Natural killer cell treated with Interleukin-12 subunit alpha and Interleukin-12 subunit beta and Interleukin-15 and Interleukin-18, amount 100 ng/mL, for 72 hours (primary cell): ENCODE data around the gene LHCGR. TPM values are rescaled to one million over a fixed set of nuclear protein-coding genes. Genes with fewer than 3 reads are reported as not detected.

Experiments used
- ATAC-seq, 2 donors: fragments of 150-1000 bp; cut with Tn5 transposase in 1 of 2; sonication (Bioruptor Pico), chemical (Tn5 transposase) in 1 of 2; 2 replicates each; pipeline ENCODE4 v1.10.0; 2021
- DNase-seq: peaks from one replicate; pipeline ENCODE4 v3.0.0; 2022; ENCODE audit warnings: low spot score
- H3K27ac Mint-ChIP-seq, 2 donors: 1 replicate in 1 of 2; 2 replicates in 1 of 2; pipeline ENCODE4 v1.8.0; 2022; ENCODE audit warnings: mixed read lengths in 2 of 2, mild to moderate bottlenecking in 1 of 2, moderate library complexity in 1 of 2
- H3K27me3 Mint-ChIP-seq, 2 donors: 1 replicate in 1 of 2; 2 replicates in 1 of 2; pipeline ENCODE4 v1.8.0; 2022; ENCODE audit warnings: mixed read lengths in 2 of 2
- H3K36me3 Mint-ChIP-seq: one replicate; pipeline ENCODE4 v1.8.0; 2022; ENCODE audit warnings: mixed read lengths
- H3K4me1 Mint-ChIP-seq, 2 donors: 1 replicate in 1 of 2; 2 replicates in 1 of 2; pipeline ENCODE4 v1.8.0; 2022; ENCODE audit warnings: low read depth in 2 of 2, mixed read lengths in 2 of 2, mild to moderate bottlenecking in 1 of 2
- H3K4me3 Mint-ChIP-seq: one replicate; pipeline ENCODE4 v1.8.0; 2022; ENCODE audit warnings: mixed read lengths
- H3K9me3 Mint-ChIP-seq: 2 replicates; pipeline ENCODE4 v1.8.0; 2022; ENCODE audit warnings: mixed read lengths
- total RNA-seq, 2 donors: library from RNA; stranded (reverse); gene quantifications; one replicate each; pipeline ENCODE4 v1.2.3, GENCODE V29; 2022

The LHCGR gene
- total RNA-seq, 2 donors from 2014 or later = not detected

DNA sequence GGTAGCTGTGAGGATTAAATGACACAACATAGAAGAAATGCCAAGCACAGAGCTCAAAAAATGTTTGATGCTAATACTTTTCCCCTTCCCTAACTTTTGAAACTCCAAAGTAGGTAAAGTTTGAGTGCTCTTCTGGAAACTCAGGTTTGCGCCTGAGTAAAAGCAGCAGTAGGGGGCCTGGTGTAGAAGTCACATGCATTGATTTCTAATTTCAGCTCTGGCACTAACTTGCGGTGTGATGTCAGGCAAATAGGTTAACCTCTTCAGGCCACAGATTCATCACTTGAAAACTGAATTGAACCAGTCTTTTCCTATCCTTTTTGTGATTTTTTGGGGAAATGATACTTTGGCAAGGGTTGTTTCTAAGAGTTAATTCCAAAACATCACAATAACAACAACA, 27.2 kb downstream of the LHCGR start:
- H3K27me3 Mint-ChIP-seq = peaks cover 0 to 7% of the 10 kb centered on the region in 2 donors
- no peaks in the 10 kb centered on the region for H3K4me1 Mint-ChIP-seq
- ATAC-seq (no peak), DNase-seq (no peak)
- no peaks in the 10 kb centered on the region for H3K36me3 Mint-ChIP-seq
- H3K27ac Mint-ChIP-seq = no peak overlapping the region
- H3K9me3 Mint-ChIP-seq = no peaks in the 10 kb centered on the region
- H3K4me3 Mint-ChIP-seq = no peak overlapping the region

DNA sequence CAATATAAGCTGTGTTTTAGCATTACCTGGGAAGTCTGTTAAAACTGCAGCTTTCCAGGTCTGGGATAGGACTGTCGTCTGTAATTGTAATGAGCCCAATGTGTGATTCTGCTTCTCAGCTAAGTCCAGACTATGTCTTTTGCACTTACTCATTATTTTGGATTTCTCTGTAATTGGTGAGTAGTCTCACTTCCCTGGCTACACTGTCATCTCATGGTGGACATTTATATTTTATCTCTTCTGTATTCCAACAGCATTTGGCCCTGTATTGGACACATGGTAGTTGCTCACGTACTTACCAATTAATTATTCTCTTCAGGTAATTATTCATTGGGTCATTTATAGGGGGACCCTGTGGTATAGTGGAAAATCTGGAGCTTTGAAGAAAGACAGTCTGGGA, 28.0 kb downstream of the LHCGR start:
- no peaks in the 10 kb centered on the region for H3K4me1 Mint-ChIP-seq
- DNase-seq (no peak), ATAC-seq (no peak)
- H3K9me3 Mint-ChIP-seq = no peaks in the 10 kb centered on the region
- H3K4me3 Mint-ChIP-seq = no peak overlapping the region
- H3K36me3 Mint-ChIP-seq = no peaks in the 10 kb centered on the region
- H3K27ac Mint-ChIP-seq = no peak overlapping the region
- peaks cover 0 to 7% of the 10 kb centered on the region in 2 donors for H3K27me3 Mint-ChIP-seq

DNA sequence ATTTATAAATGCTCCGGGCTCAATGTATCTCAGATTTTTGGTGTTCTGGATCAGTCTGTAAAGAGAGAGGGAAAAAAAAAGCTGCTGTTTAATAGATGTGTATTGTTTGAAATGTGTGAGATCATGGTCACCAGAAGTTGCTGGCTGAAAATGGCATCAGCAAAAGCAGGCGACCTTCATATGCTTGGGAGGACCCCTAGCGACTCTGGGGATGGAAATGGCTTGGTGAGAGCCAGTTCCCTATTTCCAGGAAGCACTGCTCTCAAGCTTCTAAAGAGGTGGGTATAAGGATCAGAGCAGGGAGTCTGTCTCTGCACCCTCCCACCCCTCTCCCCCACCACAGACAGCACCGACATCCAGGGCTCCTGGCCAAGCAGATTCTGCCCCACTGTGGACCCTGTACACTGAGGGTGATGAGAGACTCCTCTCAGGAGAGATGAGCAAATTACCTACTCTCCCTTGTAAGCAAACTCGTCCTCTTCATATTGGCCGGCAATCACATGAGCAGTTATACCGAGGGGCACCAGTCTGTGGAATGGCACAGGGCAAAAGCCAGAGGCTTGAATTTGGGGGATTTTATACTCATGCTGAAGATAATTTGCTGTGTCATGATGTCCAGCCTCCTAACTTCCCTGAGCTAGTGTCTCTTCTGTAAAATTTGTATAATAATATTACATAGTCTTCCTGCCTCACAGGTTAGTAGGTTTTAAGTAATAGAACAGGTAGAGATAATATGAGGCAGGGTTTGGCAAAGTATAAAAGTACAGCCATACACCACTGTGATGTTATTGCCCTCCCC, 29.6 kb downstream of the LHCGR start:
- DNase-seq = no peak
- peaks cover 0 to under 1% of the 10 kb centered on the region in 2 donors for H3K27me3 Mint-ChIP-seq
- ATAC-seq = peak in 1 of 2 donors; percentile 32
- no peaks in the 10 kb centered on the region for H3K4me1 Mint-ChIP-seq
- no peaks in the 10 kb centered on the region for H3K36me3 Mint-ChIP-seq
- H3K27ac Mint-ChIP-seq = no peak overlapping the region
- no peaks in the 10 kb centered on the region for H3K9me3 Mint-ChIP-seq
- no peak overlapping the region for H3K4me3 Mint-ChIP-seq

DNA sequence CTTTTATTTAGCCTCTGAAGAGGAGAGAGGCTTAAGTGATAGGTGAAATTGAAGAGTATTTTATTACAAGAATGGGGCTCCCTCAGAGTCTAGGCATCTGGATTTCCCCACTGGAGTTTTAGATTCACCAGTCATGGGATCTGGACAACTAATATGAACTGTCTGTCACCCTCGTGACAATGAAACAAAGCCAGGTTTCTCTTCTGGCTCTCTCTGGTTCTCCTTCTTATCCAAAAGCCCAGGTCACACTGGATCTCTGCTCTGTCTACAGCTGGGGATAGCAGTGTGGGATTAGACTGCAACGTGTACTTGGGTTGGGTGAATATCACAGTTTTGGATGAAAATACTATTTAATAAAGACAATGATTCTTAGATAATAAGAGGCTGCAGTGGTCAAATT, 31.2 kb downstream of the LHCGR start:
- ATAC-seq (no peak), DNase-seq (no peak)
- H3K27me3 Mint-ChIP-seq = peaks cover 3 to 7% of the 10 kb centered on the region in 2 donors
- no peak overlapping the region for H3K4me3 Mint-ChIP-seq
- H3K9me3 Mint-ChIP-seq = peaks cover 3% of the 10 kb centered on the region
- H3K4me1 Mint-ChIP-seq = no peaks in the 10 kb centered on the region
- H3K36me3 Mint-ChIP-seq = no peaks in the 10 kb centered on the region
- H3K27ac Mint-ChIP-seq = no peak overlapping the region

DNA sequence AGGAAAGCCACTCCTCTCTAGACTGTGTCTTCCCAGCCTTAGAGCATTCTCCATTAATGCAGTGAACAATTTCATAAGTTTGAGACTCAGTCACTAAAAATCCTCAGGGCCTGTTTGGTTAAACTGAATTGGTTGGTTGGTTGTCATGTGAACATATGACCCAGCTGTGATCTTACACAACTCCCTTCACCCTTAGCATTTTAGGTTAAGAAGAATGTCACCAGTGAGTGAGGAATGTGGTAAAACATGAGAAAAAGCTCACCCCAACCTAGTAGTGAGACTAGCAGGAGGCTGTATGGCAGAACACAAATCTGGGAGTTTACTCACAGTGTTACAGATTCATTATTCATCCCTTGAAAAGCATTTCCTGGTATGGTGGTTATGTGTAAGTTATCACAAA, 32.4 kb downstream of the LHCGR start:
- Mint-ChIP-seq H3K4me1 (no peaks in the 10 kb centered on the region), H3K36me3 (no peaks in the 10 kb centered on the region), H3K27me3 (peaks cover 3 to 7% of the 10 kb centered on the region in 2 donors), H3K27ac (no peak overlapping the region), H3K4me3 (no peak overlapping the region), H3K9me3 (peaks cover 3% of the 10 kb centered on the region)
- DNase-seq (no peak), ATAC-seq (no peak)

DNA sequence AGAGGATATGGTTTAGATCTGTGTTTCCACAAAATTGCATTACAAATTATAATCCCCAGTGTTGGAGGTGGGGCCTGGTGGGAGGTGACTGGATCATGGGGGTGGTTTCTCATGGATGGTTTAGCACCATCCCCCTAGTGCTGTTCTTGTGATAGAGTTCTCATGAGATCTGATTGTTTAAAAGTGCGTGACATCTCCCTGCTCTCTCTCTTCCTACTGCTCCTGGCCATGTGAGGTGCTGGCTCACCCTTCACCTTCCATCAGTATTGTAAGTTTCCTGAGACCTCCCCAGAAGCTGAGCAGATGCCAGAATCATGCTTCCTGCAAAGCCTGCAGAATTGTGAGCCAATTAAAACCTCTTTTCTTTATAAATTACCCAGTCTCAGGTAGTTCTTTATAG, 33.1 kb downstream of the LHCGR start:
- Mint-ChIP-seq H3K9me3 (peaks cover 3% of the 10 kb centered on the region), H3K27ac (no peak overlapping the region), H3K36me3 (no peaks in the 10 kb centered on the region), H3K4me1 (no peaks in the 10 kb centered on the region), H3K4me3 (no peak overlapping the region), H3K27me3 (peaks cover 3 to 7% of the 10 kb centered on the region in 2 donors)
- DNase-seq = no peak
- no peak for ATAC-seq

DNA sequence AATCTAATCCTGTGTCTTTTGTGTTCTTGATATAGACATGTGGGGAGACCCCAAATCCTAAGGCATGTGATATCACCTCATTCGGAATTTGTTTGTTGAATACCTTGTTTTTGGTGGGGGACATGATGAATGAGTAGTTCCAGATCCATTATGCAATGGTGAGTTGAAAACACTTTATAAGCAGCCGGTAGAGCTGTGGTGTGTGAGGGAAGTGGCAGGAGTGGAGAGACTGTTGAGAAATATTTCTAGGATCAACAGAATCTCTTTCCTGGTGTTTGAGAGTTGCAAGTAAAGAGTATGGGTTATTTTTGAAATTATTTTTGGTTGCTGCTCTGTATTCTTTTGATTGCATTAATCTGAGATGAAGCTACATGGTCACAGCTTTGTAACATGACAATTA, 34.4 kb downstream of the LHCGR start:
- no peaks in the 10 kb centered on the region for H3K4me1 Mint-ChIP-seq
- no peaks in the 10 kb centered on the region for H3K36me3 Mint-ChIP-seq
- H3K4me3 Mint-ChIP-seq = no peak overlapping the region
- ATAC-seq (no peak), DNase-seq (no peak)
- H3K27me3 Mint-ChIP-seq = peaks cover 5 to 15% of the 10 kb centered on the region in 2 donors
- no peak overlapping the region for H3K27ac Mint-ChIP-seq
- H3K9me3 Mint-ChIP-seq = peaks cover 3% of the 10 kb centered on the region

DNA sequence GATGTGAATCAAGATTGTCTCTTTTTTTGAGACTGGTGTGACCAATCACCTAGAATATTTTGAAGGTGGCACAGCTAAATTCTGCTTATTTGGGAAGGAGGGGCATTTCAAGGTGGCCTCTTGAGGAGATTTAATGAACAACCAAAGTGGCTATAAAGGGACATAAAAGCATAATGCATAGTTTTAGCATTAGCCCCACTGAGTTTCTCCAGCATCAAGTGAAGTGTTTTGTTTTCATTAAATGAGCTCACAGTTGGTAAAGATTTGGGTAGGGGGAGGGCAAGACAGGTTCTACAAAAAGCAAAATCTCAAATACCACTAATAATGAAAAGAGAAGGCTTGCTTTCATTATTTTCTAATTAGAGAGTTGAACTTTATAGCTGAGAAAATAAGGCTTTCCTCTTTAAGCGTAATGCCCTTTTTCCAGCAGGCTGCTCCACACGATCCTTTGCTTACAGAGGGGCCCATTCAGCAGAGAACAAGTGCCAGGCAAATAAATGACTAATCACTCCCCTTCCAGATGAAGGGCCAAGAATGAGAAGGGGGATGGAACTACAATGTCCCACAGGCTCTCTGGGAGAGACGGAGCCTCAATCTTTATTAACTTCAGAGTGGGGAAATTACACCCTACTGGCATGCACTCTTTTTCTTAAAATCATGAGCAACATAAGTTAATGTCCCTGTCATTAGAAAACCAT, 35.9 kb downstream of the LHCGR start:
- peaks cover 5 to 15% of the 10 kb centered on the region in 2 donors for H3K27me3 Mint-ChIP-seq
- no peak for DNase-seq
- no peak for ATAC-seq
- no peaks in the 10 kb centered on the region for H3K36me3 Mint-ChIP-seq
- no peaks in the 10 kb centered on the region for H3K4me1 Mint-ChIP-seq
- H3K9me3 Mint-ChIP-seq = peaks cover 3% of the 10 kb centered on the region
- no peak overlapping the region for H3K27ac Mint-ChIP-seq
- H3K4me3 Mint-ChIP-seq = no peak overlapping the region

DNA sequence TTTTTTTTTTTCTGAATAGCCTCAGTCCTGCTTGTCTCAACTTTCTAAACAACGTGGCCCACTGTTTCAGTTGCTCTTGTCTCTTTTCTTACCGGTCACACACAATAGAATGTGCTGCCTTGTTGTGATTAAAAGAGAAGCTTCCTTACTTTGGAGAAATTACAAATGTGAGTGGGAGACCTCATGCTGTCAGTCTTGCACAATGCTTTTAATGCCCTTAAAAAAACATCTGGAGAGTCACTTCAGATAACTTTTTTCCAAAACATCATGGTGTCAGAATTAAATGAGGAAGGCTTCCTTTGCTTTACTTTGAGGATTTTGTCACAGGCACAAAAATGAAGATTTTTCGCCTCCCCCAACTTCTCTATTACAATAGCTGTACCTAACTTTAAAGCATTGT, 37.7 kb downstream of the LHCGR start:
- peaks cover 3% of the 10 kb centered on the region for H3K9me3 Mint-ChIP-seq
- DNase-seq = no peak
- no peaks in the 10 kb centered on the region for H3K4me1 Mint-ChIP-seq

DNA sequence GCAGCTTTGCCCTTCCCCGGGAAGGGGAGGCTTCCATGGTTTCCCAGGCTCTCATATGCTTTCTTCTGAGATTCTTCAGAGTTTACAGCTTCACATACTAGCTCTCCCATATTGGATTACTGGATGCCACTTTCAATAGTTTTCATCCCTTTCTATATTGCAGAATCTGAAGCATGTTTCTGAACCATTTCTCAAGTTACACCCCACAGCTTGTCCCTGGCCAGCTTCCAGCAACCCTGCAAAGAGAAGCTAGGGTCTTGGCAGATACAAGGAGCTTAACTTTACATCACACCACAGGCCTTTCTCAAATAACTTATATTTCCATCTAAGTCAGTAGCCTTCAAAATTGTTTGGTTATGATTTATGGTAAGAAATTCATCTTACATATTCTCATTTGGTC, 39.6 kb downstream of the LHCGR start:
- H3K4me1 Mint-ChIP-seq = no peaks in the 10 kb centered on the region
- peaks cover 5% of the 10 kb centered on the region for H3K9me3 Mint-ChIP-seq
- H3K27ac Mint-ChIP-seq = no peak overlapping the region
- no peak for DNase-seq
- H3K27me3 Mint-ChIP-seq = peaks cover 9 to 30% of the 10 kb centered on the region in 2 donors
- H3K36me3 Mint-ChIP-seq = no peaks in the 10 kb centered on the region
- H3K4me3 Mint-ChIP-seq = no peak overlapping the region
- no peak for ATAC-seq

More for the DNA sequence above, 37.7 kb downstream of the LHCGR start:
- no peak for ATAC-seq
- Mint-ChIP-seq H3K27ac (no peak overlapping the region), H3K36me3 (no peaks in the 10 kb centered on the region), H3K27me3 (peaks cover 5 to 15% of the 10 kb centered on the region in 2 donors), H3K4me3 (no peak overlapping the region)

DNA sequence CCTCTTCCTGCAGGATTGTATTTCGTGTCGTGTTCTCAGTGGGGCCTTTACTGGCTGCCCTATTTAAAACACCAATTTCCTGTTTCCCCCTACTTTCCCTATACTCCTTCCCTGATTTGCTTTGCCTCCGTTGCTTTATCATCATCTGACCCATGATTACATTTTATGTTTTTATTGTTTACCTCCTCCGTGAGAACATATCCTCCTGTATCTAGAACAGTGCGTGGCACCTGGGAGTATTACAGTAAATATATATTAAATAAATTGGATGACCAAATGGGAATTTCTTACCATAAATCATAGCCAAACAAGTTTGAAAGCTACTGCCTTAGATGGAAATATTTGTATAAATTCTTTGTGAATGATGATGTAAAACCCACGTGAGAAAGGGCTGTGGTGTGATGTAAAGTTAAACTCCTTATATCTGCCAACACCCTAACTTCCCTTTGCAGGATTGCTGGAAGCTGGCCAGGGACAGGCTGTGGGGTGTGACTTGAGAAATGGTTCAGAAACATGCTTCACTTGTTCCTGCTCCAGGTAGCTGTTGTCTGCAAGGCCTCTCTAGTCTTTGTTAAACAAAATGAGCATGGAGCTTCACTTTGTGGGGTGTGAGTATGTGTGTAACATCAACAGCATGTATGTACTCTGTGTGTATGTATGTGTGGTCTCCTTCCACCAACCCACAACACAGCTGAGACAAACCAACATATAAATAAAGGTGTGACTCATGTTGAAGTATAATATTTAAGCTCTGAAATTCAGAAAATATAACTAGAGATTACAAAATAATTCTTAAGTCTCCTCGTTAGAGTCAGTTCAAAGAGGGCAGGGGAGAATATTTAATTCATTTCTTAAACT, 40.3 kb downstream of the LHCGR start:
- ATAC-seq (no peak), DNase-seq (no peak)
- peaks cover 3% of the 10 kb centered on the region for H3K9me3 Mint-ChIP-seq
- H3K4me1 Mint-ChIP-seq = no peaks in the 10 kb centered on the region
- H3K27ac Mint-ChIP-seq = no peak overlapping the region
- H3K4me3 Mint-ChIP-seq = no peak overlapping the region
- H3K36me3 Mint-ChIP-seq = no peaks in the 10 kb centered on the region
- peaks cover 9 to 30% of the 10 kb centered on the region in 2 donors for H3K27me3 Mint-ChIP-seq

DNA sequence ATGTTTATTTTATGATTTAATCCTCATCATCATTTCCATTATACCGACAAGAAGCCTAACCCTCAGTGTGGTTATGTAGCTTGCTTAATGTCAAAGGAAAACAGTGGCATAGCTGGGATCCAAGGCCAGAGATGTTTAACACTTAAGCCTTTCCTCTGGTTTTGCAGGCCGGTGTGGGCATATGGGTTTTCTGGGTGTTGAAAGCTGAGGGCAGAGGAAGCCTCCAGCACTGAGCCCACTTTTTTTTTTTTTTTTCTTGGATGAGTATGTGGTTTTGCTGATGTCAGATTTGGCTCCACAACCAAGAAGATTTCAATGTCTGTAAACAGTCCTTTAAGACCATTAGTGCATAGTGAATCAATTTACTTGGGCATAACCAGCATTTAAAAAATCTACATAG, 41.3 kb downstream of the LHCGR start:
- Mint-ChIP-seq H3K27me3 (peaks cover 9 to 32% of the 10 kb centered on the region in 2 donors), H3K4me1 (no peaks in the 10 kb centered on the region), H3K4me3 (no peak overlapping the region), H3K36me3 (no peaks in the 10 kb centered on the region), H3K27ac (no peak overlapping the region), H3K9me3 (peaks cover 3% of the 10 kb centered on the region)
- DNase-seq (no peak), ATAC-seq (no peak)

DNA sequence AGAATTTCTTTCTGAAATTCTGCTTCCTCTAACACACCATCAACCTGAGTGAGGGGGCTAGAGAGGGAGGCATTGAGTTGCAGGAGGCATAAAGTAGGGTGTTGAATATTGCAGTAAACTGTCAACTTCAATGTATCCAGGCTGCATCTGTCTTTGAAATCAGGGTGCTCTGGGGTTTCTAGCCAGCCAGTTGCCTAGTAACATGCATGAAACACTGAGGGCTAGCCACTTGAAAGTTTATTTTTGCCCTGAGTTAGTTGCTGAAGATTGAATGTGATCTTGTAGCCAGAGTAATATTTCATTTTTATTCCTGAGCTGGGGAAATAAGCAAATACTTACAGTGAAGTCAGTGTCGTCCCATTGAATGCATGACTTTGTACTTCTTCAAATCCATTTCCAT, 41.9 kb downstream of the LHCGR start:
- DNase-seq = no peak
- H3K27me3 Mint-ChIP-seq = peaks cover 9 to 32% of the 10 kb centered on the region in 2 donors
- no peak for ATAC-seq
- H3K27ac Mint-ChIP-seq = no peak overlapping the region
- H3K4me3 Mint-ChIP-seq = no peak overlapping the region
- H3K4me1 Mint-ChIP-seq = no peaks in the 10 kb centered on the region
- peaks cover 3% of the 10 kb centered on the region for H3K9me3 Mint-ChIP-seq
- H3K36me3 Mint-ChIP-seq = no peaks in the 10 kb centered on the region

DNA sequence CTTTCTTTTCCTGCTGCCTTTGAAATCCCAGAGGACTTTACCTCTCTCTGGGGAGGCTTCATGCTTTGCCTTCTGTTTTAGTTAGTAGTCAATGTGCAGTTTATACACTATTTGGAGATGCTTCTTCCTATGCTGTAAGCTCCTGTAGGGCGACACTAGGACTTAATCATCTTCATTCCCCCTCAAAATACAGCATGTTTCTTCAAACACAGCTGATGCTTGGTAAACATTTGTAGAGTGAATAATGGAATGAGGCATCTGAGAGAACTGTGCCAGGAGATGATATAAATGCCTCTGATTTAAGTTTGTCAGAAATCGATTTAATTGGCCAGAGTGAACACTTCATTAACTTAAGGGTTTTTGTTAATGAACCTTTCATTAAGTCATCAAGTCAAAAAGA, 43.4 kb downstream of the LHCGR start:
- ATAC-seq = no peak
- Mint-ChIP-seq H3K4me3 (no peak overlapping the region), H3K9me3 (peaks cover 3% of the 10 kb centered on the region), H3K27ac (no peak overlapping the region), H3K36me3 (no peaks in the 10 kb centered on the region), H3K4me1 (no peaks in the 10 kb centered on the region), H3K27me3 (peaks cover 9 to 31% of the 10 kb centered on the region in 2 donors)
- no peak for DNase-seq
